Kidney epithelial cell (primary cell): ENCODE data around the gene PON3. TPM values are rescaled to one million over a fixed set of nuclear protein-coding genes. Genes with fewer than 3 reads are reported as not detected.

ENCODE experiments used
- DNase-seq: peaks from one replicate; pipeline ENCODE4 v3.0.0-alpha.2; 2010; ENCODE audit warnings: low read depth
- H3K27me3 ChIP-seq: 2 replicates; pipeline ENCODE4 v1.6.0; 2011; ENCODE audit warnings: low read length; ENCODE audit not compliant: control insufficient read depth, insufficient read depth
- H3K36me3 ChIP-seq: 2 replicates; pipeline ENCODE4 v1.5.1; 2011; ENCODE audit warnings: low read length; ENCODE audit not compliant: control insufficient read depth, insufficient read depth
- H3K4me3 ChIP-seq: 2 replicates; pipeline ENCODE4 v1.5.1; 2011; ENCODE audit warnings: low read depth, mild to moderate bottlenecking, control low read depth, low read length
- CTCF ChIP-seq: IDR thresholded peaks from 2 replicates; pipeline ENCODE4 v1.5.1; 2011; ENCODE audit warnings: mild to moderate bottlenecking, moderate library complexity, low read length, control low read depth, inconsistent platforms; ENCODE audit not compliant: insufficient read depth, poor library complexity, severe bottlenecking
- total RNA-seq: library from RNA; depleted of rRNA; stranded (reverse); fragments of >200 nt; gene quantifications from 2 replicates; pipeline ENCODE4 v1.2.3, GENCODE V29; 2015

Gene PON3
- total RNA-seq, 1 donor from 2014 or later = not detected

GRCh38 chr7:95421000-95421846 lies 25.0 kb upstream of the PON3 start:
- no peak for DNase-seq
- Histone ChIP-seq H3K4me3 (no peak overlapping the region), H3K27me3 (no peaks in the 10 kb centered on the region), H3K36me3 (no peaks in the 10 kb centered on the region)
- TF ChIP-seq CTCF = no peak

DNA sequence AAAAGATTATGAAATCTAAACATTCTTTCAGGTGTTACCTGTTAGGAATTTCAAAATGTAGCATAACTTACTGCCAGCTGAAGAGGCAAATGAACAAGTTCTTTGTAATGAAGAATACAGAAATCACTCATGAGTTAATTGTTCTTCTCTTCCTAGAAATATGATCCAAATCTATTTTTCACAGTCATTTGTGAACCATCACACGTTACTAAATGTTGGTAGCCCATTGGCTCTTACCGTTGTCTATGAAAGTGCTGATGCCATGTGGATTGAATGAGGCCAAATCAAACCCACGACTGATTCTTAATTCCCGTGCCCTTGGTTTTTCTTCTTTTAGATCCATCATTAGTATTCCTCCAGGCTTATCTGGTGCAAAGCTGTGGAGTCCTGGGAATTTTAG lies 15.9 kb upstream of the PON3 start:
- Histone ChIP-seq H3K36me3 (no peaks in the 10 kb centered on the region), H3K4me3 (no peak overlapping the region), H3K27me3 (no peaks in the 10 kb centered on the region)
- no peak for DNase-seq
- TF ChIP-seq CTCF = no peak

- Histone ChIP-seq H3K36me3 (no peaks in the 10 kb centered on the region), H3K27me3 (no peaks in the 10 kb centered on the region), H3K4me3 (no peak overlapping the region)
- TF ChIP-seq CTCF = no peak
- DNase-seq = no peak
These were observed 15.5 kb upstream of the PON3 start for GRCh38 chr7:95411666-95412065.

DNA sequence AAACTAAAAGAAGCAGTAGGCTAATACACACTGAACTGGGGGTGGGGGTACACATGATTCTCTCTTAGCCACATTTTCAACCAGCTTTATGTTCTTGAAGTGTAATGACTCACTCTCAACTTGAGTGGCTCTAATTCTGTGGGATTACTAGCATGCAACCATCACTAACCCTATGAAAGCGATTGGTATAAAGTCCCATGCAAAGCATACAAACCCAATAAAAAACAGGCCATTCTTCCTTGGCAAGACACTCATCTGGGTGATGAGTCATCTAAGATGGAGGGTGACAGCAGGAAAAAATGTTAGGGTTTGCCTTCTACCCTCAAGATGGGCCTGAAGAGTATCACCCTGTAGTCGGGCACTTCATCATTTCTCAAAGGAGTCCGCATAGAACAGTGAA lies 14.9 kb upstream of the PON3 start:
- Histone ChIP-seq H3K27me3 (no peaks in the 10 kb centered on the region), H3K36me3 (no peaks in the 10 kb centered on the region), H3K4me3 (no peak overlapping the region)
- TF ChIP-seq CTCF = no peak
- no peak for DNase-seq

- DNase-seq = no peak
- TF ChIP-seq CTCF = no peak
- H3K27me3 ChIP-seq = no peaks in the 10 kb centered on the region
- peaks cover 1% of the 10 kb centered on the region for H3K36me3 ChIP-seq
- no peak overlapping the region for H3K4me3 ChIP-seq
These were observed 11.6 kb upstream of the PON3 start for GRCh38 chr7:95407751-95408150.

DNA sequence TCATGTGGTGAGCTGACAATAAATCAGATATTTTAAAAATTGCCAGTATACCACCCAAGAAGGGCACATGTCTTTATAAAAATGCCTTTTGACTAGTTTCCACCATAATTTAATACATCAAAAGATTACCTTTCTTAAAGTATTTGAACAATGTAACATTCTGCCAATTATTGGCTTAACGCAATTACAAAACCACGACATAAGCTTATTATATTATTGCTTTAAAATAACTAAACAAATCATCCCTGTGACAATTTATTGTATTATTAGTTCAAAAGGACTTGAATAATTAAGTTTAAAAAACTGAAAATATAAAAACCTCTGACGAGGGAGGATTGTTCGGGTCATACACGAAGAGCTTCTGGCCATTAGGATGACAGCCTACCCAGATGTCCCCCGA lies 9.6 kb upstream of the PON3 start:
- TF ChIP-seq CTCF = no peak
- Histone ChIP-seq H3K36me3 (peaks cover 1% of the 10 kb centered on the region), H3K27me3 (no peaks in the 10 kb centered on the region)

More for the DNA sequence above, 9.6 kb upstream of the PON3 start:
- no peak for DNase-seq
- H3K4me3 ChIP-seq = no peak overlapping the region
